ENCODE measurements around the gene PDE6A. TPM values are rescaled to one million over a fixed set of nuclear protein-coding genes. Genes with fewer than 3 reads are reported as not detected.

PDE6A gene
- total RNA-seq, 1 experiment from 2014 or later = not detected

- H3K79me1 ChIP-seq (ENCODE audit: insufficient read depth, low read depth, low read length, poor library complexity, severe bottlenecking) = no peaks in the 10 kb centered on the region
These were observed 78.8 kb downstream of the PDE6A start for GRCh38 chr5:149865746-149866145.

More at GRCh38 chr5:149865746-149866145, 78.8 kb downstream of the PDE6A start:
- peaks cover 2% of the 10 kb centered on the region for H4K20me1 ChIP-seq (ENCODE audit: control insufficient read depth, insufficient read depth, insufficient read length)
- no peaks in the 10 kb centered on the region for H3K79me2 ChIP-seq (ENCODE audit: insufficient read depth, low read length)
- H3T11ph ChIP-seq (ENCODE audit: low read length) = no peak overlapping the region
- Mint-ChIP-seq H3K27ac (no peak overlapping the region), H3K36me3 (ENCODE audit: insufficient read depth in 1 of 3, low read depth in 3 of 3) (no peaks in the 10 kb centered on the region; a peak in 1 of 7 replicates), H3K4me3 (no peak overlapping the region), H3K27me3 (ENCODE audit: low read depth) (peaks cover 4% of the 10 kb centered on the region), H3K4me1 (peaks cover 11 to 24% of the 10 kb centered on the region in 2 experiments), H3K9me3 (no peaks in the 10 kb centered on the region; a peak in 1 of 5 replicates)
- H3K4ac ChIP-seq (ENCODE audit: low read depth, low read length) = no peak overlapping the region
- H2BK12ac ChIP-seq (ENCODE audit: insufficient read length, low read depth, low read length) = no peak overlapping the region
- no peak overlapping the region for H3K27ac ChIP-seq (ENCODE audit: insufficient read length, low read depth, low read length)
- DNase-seq = no peak
- no peaks in the 10 kb centered on the region for H3K23me2 ChIP-seq (ENCODE audit: insufficient read length, low read depth, low read length, poor library complexity, severe bottlenecking)
- H2AFZ ChIP-seq (ENCODE audit: low read length) = no peak overlapping the region
- H3K23ac ChIP-seq (ENCODE audit: insufficient read length, low read depth, low read length) = no peak overlapping the region
- H4K91ac ChIP-seq (ENCODE audit: insufficient read length, low read depth, low read length) = no peak overlapping the region
- H2BK5ac ChIP-seq (ENCODE audit: insufficient read length, low read length) = no peak overlapping the region
- no peak overlapping the region for H3K14ac ChIP-seq (ENCODE audit: insufficient read depth, low read length)
- no peak for TF ChIP-seq CTCF (conservative IDR thresholded peaks at IDR 0.05)
- no peaks in the 10 kb centered on the region for H3K27me3 ChIP-seq (ENCODE audit: insufficient read depth, low read length)
- no peak overlapping the region for H3K9ac ChIP-seq (ENCODE audit: extremely low read depth, insufficient read length, low read length)
- H3K56ac ChIP-seq (ENCODE audit: insufficient read length, low read depth, low read length) = no peak overlapping the region
- H2BK20ac ChIP-seq (ENCODE audit: low read depth, low read length, poor library complexity, severe bottlenecking) = no peak overlapping the region
- no peaks in the 10 kb centered on the region for H3K9me3 ChIP-seq (ENCODE audit: control insufficient read depth, low read depth, low read length)
- H2BK15ac ChIP-seq (ENCODE audit: low read depth, low read length) = no peak overlapping the region
- H2BK120ac ChIP-seq (ENCODE audit: low read depth, low read length, poor library complexity, severe bottlenecking) = no peak overlapping the region
- no peak overlapping the region for H4K5ac ChIP-seq (ENCODE audit: insufficient read length, low read depth, low read length)
- peaks cover 5% of the 10 kb centered on the region; the same call in 1 of the 2 replicates for H3K4me1 ChIP-seq (ENCODE audit: insufficient read depth, low read length)
- no peak overlapping the region for H3K4me2 ChIP-seq (ENCODE audit: insufficient read depth, insufficient read length, low read length)
- WGBS (ENCODE audit: extremely low coverage, insufficient read length, low lambda C conversion rate) = no CpG with 5 or more reads among the region's 4 CpGs
- no peak overlapping the region for H3K18ac ChIP-seq (ENCODE audit: insufficient read length, low read depth, low read length)
- H2AK5ac ChIP-seq (ENCODE audit: insufficient read length, low read length) = no peak overlapping the region
- no peak overlapping the region for H4K8ac ChIP-seq (replicated peaks; ENCODE audit: insufficient read length, low read depth, low read length)
